Chondrocyte (in vitro differentiated cells): ENCODE results near the gene RFC2. TPM values are rescaled to one million over a fixed set of nuclear protein-coding genes. Genes with fewer than 3 reads are reported as not detected.
"Not testable (repeated sequence)": the region's sequence is repeated elsewhere in the genome, so short reads cannot be mapped to it uniquely, and the experiment has no call there.

Experiments
- DNase-seq: peaks from one replicate; pipeline ENCODE4 v3.0.0; 2021; ENCODE audit warnings: mixed read lengths, low spot score
- H3K27ac Mint-ChIP-seq: one replicate; pipeline ENCODE4 v1.8.0; 2021; ENCODE audit warnings: mild to moderate bottlenecking, moderate library complexity, mixed read lengths; ENCODE audit not compliant: unreplicated experiment
- H3K27me3 Mint-ChIP-seq: 2 replicates; pipeline ENCODE4 v1.8.0; 2021; ENCODE audit warnings: low read depth, mixed read lengths
- H3K36me3 Mint-ChIP-seq: 2 replicates; pipeline ENCODE4 v1.8.0; 2021; ENCODE audit warnings: low read depth, mixed read lengths
- H3K4me1 Mint-ChIP-seq: 2 replicates; pipeline ENCODE4 v1.8.0; 2021; ENCODE audit warnings: low read depth, mild to moderate bottlenecking, mixed read lengths
- H3K4me3 Mint-ChIP-seq: one replicate; pipeline ENCODE4 v1.8.0; 2021; ENCODE audit warnings: mild to moderate bottlenecking, moderate library complexity, mixed read lengths; ENCODE audit not compliant: unreplicated experiment
- H3K9me3 Mint-ChIP-seq: 2 replicates; pipeline ENCODE4 v1.8.0; 2021; ENCODE audit warnings: low read depth, mixed read lengths
- CTCF ChIP-seq: fragments of 200-600 bp; sonication (generic); IDR thresholded peaks from 2 replicates; pipeline ENCODE4 v1.5.0; 2021; ENCODE audit warnings: antibody characterized with exemption, mild to moderate bottlenecking, moderate library complexity
- total RNA-seq: library from RNA; stranded (reverse); gene quantifications from 3 replicates; pipeline ENCODE4 v1.2.1, GENCODE V29; 2021

RFC2 gene
- total RNA-seq, 1 donor from 2014 or later: 11.0 TPM

GRCh38 chr7:74206589-74207120, 47.5 kb downstream of the RFC2 start:
- peak; percentile 97 for TF ChIP-seq CTCF
- no peak overlapping the region for H3K27ac Mint-ChIP-seq
- peak; percentile 87 for DNase-seq
- no peak overlapping the region for H3K4me3 Mint-ChIP-seq
- peaks cover 5% of the 10 kb centered on the region for H3K4me1 Mint-ChIP-seq
- no peaks in the 10 kb centered on the region for H3K9me3 Mint-ChIP-seq
- no peaks in the 10 kb centered on the region for H3K27me3 Mint-ChIP-seq
- H3K36me3 Mint-ChIP-seq: no peaks in the 10 kb centered on the region

GRCh38 chr7:74206052-74206451, 48.1 kb downstream of the RFC2 start:
- DNase-seq, H3K27me3 Mint-ChIP-seq, H3K9me3 Mint-ChIP-seq, H3K4me1 Mint-ChIP-seq, H3K36me3 Mint-ChIP-seq, H3K27ac Mint-ChIP-seq, H3K4me3 Mint-ChIP-seq: not testable (repeated sequence)

- TF ChIP-seq CTCF: no peak
- no peak overlapping the region for H3K4me3 Mint-ChIP-seq
- DNase-seq: no peak
- H3K27me3 Mint-ChIP-seq: no peaks in the 10 kb centered on the region
- no peak overlapping the region for H3K27ac Mint-ChIP-seq
- peaks cover 3% of the 10 kb centered on the region for H3K36me3 Mint-ChIP-seq
- H3K9me3 Mint-ChIP-seq: no peaks in the 10 kb centered on the region
- H3K4me1 Mint-ChIP-seq: peaks cover 5% of the 10 kb centered on the region
Measured at GRCh38 chr7:74203956-74204618, 50.1 kb downstream of the RFC2 start.

GRCh38 chr7:74202841-74203556, 51.2 kb downstream of the RFC2 start:
- Mint-ChIP-seq H3K27me3 (no peaks in the 10 kb centered on the region), H3K36me3 (peaks cover 4% of the 10 kb centered on the region), H3K4me3 (no peak overlapping the region), H3K4me1 (peaks cover 5% of the 10 kb centered on the region), H3K27ac (no peak overlapping the region), H3K9me3 (no peaks in the 10 kb centered on the region)
- DNase-seq: peak; percentile 26
- TF ChIP-seq CTCF: peak; percentile 82

- H3K4me1 Mint-ChIP-seq: peaks cover 5% of the 10 kb centered on the region
- no peaks in the 10 kb centered on the region for H3K9me3 Mint-ChIP-seq
- H3K27me3 Mint-ChIP-seq: no peaks in the 10 kb centered on the region
- H3K27ac Mint-ChIP-seq: no peak overlapping the region
- DNase-seq: no peak
- peaks cover 17% of the 10 kb centered on the region for H3K36me3 Mint-ChIP-seq
- H3K4me3 Mint-ChIP-seq: no peak overlapping the region
- no peak for TF ChIP-seq CTCF
Measured at GRCh38 chr7:74199551-74200355, 54.4 kb downstream of the RFC2 start.
